Stimulated activated CD8-positive, alpha-beta memory T cell treated with anti-CD3 and anti-CD28 coated beads, Interleukin-15, amount 100 ng/mL, for 1 hour (primary cell): ENCODE data around the gene NUB1.
A peak's percentile ranks its signal among the peaks of the same experiment; 100 is the strongest.
"Not testable (repeated sequence)": the region's sequence is repeated elsewhere in the genome, so short reads cannot be mapped to it uniquely, and the experiment has no call there.

Source experiments
- DNase-seq: peaks from one replicate; pipeline ENCODE4 v3.0.0-alpha.2; 2020; ENCODE audit warnings: low read depth

NUB1 gene, protein sequence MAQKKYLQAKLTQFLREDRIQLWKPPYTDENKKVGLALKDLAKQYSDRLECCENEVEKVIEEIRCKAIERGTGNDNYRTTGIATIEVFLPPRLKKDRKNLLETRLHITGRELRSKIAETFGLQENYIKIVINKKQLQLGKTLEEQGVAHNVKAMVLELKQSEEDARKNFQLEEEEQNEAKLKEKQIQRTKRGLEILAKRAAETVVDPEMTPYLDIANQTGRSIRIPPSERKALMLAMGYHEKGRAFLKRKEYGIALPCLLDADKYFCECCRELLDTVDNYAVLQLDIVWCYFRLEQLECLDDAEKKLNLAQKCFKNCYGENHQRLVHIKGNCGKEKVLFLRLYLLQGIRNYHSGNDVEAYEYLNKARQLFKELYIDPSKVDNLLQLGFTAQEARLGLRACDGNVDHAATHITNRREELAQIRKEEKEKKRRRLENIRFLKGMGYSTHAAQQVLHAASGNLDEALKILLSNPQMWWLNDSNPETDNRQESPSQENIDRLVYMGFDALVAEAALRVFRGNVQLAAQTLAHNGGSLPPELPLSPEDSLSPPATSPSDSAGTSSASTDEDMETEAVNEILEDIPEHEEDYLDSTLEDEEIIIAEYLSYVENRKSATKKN

DNA sequence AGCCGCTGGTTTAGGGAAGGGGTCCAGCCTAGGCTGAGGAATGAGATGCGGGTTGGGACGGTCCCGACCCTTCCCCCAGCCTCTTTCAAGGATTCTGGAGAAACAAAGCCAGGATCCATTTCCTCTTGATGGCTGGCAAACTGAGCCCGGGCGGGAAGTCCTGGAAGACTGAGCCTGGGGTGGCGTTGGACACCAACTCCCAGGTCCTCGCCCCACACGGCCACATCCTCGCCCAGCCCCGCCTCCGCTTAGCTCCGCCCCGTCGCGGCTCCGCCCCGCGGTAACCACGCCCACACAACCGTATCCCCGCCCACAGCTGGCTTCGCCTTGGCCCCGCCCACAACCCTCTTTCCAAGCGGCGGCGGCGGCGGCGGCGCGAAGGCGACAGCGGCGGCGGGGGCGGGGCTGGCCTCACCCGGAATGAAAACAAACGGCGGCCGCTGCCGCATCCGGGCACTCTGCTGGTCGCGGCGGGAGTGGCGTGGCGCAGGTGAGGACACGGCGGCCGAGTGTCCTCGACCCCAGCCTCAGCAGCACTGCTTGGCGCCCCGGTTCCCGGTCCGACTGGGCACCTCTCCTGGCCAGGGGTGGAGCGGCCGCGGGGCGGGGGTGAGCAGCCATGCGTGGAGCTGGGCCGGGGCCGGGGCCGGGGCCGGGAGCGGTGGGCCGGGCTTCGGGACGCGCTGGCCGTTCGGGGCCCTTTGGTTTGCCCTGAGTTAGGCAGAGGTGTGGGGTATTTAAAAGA is at the start of gene NUB1:
NUB1 (plus strand) TSS at position 456 of the 745 bp plus-strand sequence. CDS start 3,538 bp downstream, outside the sequence.
- peak; percentile 87 for DNase-seq

GRCh38 chr7:151292850-151293249 is 48.8 kb upstream of the NUB1 start:
- DNase-seq = no peak

DNA sequence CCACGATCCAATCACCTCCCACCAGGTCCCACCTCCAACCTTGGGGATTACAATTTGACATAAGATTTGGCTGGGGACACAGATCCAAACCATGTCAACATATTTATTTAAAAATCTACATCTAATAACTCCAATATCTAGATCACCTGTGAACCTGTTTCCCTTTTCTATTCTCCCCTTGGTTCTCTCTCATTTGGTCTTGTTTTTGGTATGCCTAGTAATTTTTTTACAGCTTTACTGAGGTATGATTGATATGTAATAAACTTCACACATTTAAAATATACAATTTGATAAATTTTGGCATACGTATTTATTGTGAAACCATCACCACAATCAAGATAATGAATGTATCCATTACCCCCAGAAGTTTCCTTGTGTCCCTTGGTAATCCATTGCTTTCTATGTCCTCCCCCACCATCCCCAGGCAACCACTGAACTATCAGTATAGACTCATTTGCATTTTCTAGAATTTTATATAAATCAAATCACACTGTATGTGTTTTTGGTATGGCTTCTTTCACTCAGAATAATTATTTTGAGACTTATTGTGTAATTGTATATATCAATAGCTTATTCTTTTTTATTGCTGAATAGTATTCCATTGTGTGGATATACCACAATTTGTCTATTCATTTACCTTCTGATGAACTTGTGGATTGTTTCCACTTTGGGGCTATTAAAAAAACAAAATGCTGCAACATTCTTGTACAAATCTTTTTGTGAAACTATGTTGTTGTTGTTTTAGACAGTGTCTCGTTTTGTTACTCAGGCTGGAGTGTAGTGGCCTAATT is 45.2 kb upstream of the NUB1 start:
- DNase-seq = no peak

DNA sequence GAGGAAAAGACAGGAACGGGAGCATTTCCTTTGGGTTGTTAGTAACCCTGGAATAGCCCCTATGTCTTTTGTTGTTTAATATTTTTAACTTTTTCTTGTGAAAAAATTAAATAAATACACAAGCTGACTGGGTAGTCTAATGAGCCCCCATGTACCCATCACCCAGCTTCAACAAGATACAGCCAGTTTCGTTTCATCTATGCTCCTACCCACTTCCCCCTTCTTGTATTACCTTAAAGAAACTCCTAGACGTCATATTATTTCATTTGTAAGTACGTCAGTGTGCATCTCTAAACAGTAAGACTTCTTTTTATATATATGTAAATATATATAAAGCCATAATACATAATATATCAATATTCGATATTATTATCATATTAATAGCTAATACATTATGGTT is 42.8 kb upstream of the NUB1 start:
- no peak for DNase-seq

GRCh38 chr7:151299530-151299929 is 42.1 kb upstream of the NUB1 start:
- no peak for DNase-seq

- no peak for DNase-seq
Measured at GRCh38 chr7:151299940-151300645, 41.5 kb upstream of the NUB1 start.

- DNase-seq = no peak
Measured at GRCh38 chr7:151301471-151302462, 39.8 kb upstream of the NUB1 start.

DNA sequence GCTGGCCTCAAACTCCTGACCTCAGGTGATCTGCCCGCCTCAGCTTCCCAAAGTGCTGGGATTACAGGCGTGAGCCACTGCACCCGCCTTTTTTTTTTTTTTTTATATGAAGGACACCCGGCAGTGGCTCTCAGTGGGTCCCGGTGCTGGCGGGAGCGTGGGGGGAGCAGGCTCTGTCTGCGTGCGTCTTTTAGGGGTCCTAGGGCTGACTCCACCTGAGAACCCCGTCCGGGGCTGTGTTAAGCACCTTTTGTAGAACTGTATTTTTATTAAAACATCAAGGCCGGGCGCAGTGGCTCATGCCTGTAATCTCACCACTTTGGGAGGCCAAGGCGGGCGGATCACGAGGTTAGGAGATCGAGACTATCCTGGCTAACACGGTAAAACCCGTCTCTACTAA is 37.4 kb upstream of the NUB1 start:
- DNase-seq = not testable (repeated sequence)

DNA sequence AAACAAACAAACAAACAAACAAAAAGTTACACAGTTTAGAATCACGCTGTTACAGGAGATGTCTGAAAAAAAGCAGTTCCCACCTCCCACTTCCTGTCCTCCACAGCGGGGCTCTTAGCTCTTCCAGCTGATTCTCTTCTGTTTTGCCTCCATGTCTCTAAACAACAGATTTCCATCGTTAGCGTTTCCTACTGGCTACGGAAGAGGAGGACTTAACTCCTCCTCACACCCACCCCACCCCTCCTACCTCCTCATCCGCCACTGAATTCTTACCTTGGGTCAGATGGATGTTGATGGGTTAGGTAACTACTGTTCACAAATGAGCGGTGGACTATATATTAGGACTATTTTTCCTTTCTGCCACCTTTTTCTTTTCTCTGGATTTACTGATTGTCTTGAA is 36.8 kb upstream of the NUB1 start:
- no peak for DNase-seq

- DNase-seq = no peak
Measured at GRCh38 chr7:151306374-151306773, 35.2 kb upstream of the NUB1 start.

DNA sequence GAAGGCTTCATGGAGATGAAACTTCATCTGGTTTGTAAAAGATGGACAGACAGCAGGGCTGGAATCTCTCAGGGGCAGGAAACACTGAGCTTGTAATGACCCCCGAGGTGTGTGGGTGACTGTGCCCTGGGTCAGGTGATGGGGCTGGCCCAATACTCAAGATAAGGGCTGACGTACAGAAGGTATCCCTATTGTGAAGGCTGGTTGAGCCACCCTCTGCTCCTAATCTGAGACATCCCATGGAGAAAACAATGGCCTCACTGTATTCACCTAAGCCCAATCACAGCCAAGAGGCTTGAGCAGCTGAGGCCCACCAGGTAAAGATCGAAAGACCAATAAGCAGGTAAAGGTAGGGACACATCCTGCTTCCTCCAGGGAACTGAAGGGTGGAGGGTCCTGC is 34.8 kb upstream of the NUB1 start:
- no peak for DNase-seq

DNA sequence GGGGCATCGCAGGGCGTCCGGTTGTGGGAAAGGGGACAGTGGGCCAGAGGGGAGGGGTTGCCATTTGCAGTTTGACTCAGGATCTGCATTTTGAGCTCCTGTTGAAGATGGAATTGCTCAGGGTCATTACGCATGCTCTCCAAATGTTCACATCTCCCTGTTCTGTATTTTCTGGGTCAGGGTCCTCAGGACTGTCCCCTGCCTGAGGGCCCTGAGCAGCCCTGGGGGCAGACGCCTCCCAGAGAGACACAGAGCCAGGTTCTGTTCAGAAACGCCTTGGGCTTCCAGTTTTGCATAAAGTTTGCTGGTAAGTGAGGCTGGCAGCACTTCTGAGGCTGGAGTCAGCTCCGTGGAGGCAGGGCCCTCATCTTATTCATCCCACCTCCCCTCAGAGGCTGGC is 34.1 kb upstream of the NUB1 start:
- DNase-seq = no peak

- DNase-seq = no peak
Measured at GRCh38 chr7:151308256-151308655, 33.4 kb upstream of the NUB1 start.

- DNase-seq = no peak
Measured at GRCh38 chr7:151308791-151309190, 32.8 kb upstream of the NUB1 start.

DNA sequence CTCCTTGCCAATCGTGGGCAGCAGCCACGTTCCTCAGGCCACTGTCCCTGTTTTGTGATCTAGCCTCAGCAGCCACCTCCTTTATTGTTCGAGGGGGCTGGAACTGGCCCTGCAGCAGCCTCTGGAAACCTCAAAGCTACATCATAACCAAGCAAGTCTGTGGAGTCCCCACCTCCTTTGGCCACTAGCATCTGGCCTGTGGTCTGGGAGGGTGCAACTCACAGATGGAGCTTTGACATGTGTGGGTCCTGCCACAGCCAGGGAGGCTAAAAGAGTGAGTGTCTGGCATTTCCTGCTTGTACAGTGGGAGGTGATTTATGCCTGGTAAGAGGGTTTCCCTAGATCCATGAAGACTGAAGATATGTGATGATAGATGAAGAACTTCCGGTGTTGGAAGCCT is 32.3 kb upstream of the NUB1 start:
- no peak for DNase-seq

- DNase-seq = no peak
Measured at GRCh38 chr7:151310578-151310977, 31.0 kb upstream of the NUB1 start.

DNA sequence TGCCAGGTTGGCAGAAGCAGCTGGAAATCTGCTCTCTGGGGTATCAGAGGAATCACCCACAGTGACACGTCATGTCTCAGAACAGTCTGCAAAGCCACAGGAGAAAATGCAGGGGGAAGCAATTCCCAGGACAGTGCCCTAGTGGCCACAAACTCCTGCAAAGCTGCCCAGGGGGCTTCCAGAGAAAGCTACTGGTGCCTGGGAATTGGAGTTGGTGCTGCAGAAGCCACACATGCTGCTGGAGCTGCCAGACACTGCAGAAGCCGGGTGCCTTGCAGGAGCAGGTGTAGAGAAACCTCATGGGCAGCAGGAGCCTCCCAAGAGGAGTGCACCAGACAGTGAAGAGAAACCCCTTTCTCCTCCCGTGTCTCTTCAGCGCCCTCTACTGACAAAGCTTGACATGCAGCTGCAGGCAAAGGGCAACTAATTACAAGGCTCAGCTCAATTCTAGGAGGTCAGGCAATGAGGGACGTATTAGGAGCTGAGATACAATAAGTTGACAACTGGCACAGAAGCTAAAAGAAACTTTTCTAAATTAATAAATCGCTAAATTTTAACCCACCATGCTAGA is 30.2 kb upstream of the NUB1 start:
- no peak for DNase-seq

GRCh38 chr7:151312356-151312755 is 29.3 kb upstream of the NUB1 start:
- no peak for DNase-seq

DNA sequence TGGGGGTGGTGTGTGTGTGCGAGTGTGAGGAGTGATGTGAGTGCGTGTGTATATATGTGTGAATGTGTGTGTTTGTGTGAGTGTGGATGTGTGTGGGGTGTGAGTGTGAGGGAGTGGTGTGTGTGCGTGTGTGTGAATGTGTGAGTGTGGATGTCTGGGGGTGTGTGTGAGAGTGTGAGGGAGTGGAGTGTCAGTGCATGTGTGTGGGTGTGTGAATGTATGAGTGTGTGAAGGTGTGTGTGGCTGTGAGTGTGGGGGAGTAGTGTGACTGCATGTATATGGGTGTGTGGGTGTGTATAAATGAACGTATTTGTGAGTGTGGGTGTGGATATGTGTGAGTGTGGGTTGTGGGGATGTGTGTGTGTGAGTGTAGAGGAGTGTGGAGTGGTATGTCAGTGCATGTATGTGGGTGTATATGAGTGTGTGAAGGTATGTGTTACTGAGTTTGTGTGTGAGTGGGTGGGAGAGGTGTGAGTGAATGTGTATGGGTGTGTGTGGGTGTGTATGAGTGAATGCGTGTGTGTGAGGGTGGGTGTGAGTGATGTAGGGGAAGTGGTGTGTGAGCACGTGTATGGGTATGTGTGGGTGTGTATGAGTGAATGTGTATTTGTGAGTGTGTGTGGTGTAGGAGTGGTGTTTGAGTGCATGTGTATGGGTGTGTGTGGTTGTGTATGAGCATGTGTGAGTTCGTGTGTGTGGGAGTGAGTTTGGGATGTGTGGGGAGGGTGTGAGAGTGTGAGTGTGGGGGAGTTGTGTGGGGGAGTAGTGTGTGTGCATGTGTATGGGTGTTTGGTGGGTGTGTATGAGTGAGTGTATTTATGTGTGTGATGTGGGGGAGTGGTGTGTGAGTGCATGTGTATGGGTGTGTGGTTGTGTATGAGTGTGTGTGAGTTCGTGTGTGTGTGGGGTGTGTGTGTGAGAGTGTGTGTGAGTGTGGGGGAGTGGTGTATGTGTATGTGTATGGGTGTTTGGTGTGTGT is 28.5 kb upstream of the NUB1 start:
- DNase-seq = no peak
